HG03575 (cell line): ENCODE measurements around the gene RFX1.
"Not testable (repeated sequence)": the region's sequence is repeated elsewhere in the genome, so short reads cannot be mapped to it uniquely, and the experiment has no call there.

Experiments used
- ATAC-seq: cut with Tn5 transposase; IDR thresholded peaks from one replicate; pipeline ENCODE4 v1.9.1; 2021; ENCODE audit not compliant: unreplicated experiment, insufficient number of reproducible peaks, low FRiP score; ENCODE audit errors: extremely low read depth

The RFX1 gene

DNA sequence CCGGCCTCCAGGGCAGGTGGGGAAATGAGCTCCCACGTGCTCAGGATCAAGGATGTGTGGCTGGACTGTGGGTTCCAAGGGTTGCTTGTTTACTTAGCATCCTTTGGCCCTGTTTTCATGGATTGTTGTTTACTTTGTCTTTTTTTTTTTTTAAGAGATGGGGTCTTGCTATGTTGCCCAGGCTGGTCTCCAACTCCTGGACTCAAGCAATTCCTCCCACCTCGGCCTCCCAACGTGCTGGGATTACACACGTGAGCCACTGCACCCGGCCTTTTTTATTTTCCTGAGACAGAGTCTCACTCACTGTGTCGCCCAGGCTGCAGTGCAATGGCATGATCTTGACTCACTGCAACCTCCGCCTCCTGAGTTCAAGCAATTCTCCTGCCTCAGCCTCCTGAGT is 38.9 kb downstream of the RFX1 start:
- not testable (repeated sequence) for ATAC-seq

GRCh38 chr19:13966684-13967128 is 39.4 kb downstream of the RFX1 start:
- ATAC-seq = no peak

- no peak for ATAC-seq
These were observed 40.0 kb downstream of the RFX1 start for GRCh38 chr19:13965926-13966683.

GRCh38 chr19:13965377-13965896 is 40.7 kb downstream of the RFX1 start:
- no peak for ATAC-seq

DNA sequence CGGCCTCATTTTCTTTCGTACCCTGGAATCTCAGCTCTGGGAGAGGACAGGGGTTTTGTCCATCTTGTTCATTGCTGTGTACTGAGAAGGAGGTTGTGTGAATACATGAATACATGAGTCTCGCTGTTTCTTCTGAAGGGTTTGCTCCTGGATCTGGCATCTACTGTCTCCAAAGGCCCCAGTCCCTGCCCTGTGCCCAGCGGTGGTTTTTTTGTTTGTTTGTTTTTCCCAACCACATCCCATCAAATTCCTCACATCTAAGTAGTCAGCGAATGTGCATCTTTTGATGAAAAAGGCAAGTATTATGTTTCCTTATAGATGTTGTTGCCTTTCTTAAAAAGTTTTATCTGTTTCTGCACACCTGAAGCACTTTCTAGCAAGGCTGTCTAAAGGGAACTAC is 41.3 kb downstream of the RFX1 start:
- ATAC-seq = no peak

DNA sequence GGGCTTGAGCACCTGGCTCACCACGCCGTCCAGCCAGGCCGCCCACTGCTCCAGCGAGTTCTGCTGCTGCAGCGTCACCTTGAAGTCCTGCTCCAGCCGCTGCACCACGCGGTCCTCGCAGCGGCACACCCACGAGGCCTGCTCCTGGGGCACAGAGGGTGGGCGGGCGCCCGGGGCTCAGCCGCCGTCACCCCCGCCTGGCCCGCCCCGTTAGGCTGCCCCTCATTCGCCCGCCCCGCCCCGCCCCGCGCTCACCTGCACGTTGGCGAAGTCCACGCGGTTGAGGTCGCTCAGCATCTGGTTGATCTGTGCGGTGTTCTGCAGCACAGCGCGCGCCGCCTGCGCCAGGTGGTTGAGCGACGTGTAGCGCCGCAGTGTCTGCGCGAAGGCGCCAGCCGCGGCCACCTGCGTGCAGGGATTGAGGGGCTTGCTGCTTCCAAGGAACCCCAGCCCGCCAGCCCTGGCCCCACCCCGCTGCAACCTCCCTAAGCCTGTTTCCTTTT is 42.5 kb downstream of the RFX1 start:
- ATAC-seq = no peak

- ATAC-seq = no peak
These were observed 43.2 kb downstream of the RFX1 start for GRCh38 chr19:13962699-13963602.

DNA sequence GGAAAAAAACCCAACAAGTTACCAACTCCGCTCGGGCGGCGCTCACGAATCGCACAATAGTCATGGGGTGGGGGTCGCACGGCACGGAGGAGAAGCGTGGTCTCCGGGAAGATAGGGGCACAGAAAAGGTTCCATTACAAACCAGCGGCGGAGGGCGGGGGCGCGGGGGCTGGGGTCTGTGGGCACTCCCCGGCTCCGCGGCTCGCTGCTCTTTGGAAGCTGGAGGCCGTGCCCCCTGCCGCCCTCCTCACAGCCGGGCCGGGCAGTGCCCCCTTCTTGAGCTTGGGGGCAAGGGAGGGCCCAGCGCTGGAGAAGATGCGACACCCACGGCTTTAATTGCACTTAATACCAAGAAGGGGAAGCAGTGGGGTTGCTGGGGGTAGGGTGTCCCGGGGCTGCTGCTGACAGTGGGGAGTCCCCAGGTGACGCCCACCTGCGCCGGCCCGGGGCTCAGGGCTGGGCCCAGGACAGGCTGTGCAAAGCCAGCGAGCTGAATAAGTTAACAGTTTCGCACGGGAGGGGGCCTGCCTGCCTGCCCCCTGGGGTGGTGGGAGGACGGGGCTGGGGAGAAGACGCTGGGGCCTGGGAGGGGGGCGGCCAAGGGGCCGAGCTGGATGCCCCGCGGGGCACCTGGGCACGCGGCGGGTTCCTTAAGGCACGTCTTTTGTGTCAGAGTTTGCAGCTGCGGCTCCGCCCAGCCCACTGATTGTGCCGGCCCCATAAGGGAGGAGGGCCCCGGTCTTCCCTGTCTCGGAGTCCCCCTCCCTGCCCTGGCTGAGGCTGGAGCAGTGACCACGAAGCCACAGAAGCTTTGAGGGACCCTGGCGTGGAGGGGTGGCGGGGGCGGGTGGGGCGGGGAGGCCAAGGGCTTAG is 44.1 kb downstream of the RFX1 start:
- ATAC-seq = no peak

- no peak for ATAC-seq
These were observed 45.0 kb downstream of the RFX1 start for GRCh38 chr19:13960863-13961784.

DNA sequence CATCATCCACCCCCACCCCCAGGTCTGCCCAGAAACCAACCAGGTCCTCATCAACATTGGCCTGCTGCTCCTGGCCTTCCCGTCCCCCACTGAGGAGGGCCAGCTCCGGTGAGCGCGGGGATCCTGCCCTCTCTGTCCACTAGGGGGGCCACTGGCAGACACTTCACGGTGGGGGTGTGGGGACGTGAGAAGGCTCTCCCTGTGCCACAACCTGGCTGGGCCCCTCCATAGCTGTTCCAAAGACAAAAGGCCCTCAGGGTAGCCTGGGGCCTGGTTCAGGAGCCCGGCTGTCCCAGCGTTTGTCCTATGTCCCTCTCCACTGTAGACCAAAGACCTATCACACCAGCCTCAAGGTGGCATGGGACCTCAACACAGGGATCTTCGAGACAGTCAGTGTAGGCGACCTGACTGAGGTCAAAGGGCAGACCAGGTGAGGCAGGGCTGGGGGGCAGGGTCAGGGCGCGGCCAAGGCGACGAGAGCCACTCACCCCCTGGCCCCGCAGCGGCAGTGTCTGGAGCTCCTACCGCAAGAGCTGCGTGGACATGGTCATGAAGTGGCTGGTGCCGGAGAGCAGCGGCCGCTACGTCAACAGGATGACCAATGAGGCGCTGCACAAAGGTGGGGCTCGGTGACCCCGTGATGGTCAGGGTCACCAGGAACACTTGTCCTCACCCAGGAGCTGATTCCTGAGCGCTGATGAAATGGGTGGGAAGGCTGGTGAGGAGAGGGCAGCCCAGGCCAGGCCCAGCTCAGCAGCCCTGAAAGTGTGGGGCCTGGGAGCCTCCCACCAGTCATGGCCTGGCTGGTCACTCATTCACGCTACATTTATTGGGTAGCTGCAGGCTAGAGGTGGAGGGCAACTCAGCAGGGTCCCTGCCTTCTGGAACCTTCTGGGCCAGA is 45.9 kb downstream of the RFX1 start:
- ATAC-seq = no peak

GRCh38 chr19:13959141-13959961 is 46.8 kb downstream of the RFX1 start:
- ATAC-seq = no peak

GRCh38 chr19:13958043-13958442 is 48.1 kb downstream of the RFX1 start:
- ATAC-seq = no peak

- no peak for ATAC-seq
These were observed 49.1 kb downstream of the RFX1 start for GRCh38 chr19:13957051-13957450.

- no peak for ATAC-seq
These were observed 49.8 kb downstream of the RFX1 start for GRCh38 chr19:13956365-13956744.

GRCh38 chr19:13955662-13956364 is 50.3 kb downstream of the RFX1 start:
- ATAC-seq = no peak

GRCh38 chr19:13954185-13954584 is 51.9 kb downstream of the RFX1 start:
- no peak for ATAC-seq
